Stimulated activated naive CD4-positive, alpha-beta T cell treated with Interleukin-2 at 50 U/mL for 16 hours (primary cell): ENCODE data around the gene HOXA4.

ENCODE experiments used
- DNase-seq: peaks from one replicate; lab custom pipeline; 2025; lab: John Stamatoyannopoulos, UW

The HOXA4 gene

DNA sequence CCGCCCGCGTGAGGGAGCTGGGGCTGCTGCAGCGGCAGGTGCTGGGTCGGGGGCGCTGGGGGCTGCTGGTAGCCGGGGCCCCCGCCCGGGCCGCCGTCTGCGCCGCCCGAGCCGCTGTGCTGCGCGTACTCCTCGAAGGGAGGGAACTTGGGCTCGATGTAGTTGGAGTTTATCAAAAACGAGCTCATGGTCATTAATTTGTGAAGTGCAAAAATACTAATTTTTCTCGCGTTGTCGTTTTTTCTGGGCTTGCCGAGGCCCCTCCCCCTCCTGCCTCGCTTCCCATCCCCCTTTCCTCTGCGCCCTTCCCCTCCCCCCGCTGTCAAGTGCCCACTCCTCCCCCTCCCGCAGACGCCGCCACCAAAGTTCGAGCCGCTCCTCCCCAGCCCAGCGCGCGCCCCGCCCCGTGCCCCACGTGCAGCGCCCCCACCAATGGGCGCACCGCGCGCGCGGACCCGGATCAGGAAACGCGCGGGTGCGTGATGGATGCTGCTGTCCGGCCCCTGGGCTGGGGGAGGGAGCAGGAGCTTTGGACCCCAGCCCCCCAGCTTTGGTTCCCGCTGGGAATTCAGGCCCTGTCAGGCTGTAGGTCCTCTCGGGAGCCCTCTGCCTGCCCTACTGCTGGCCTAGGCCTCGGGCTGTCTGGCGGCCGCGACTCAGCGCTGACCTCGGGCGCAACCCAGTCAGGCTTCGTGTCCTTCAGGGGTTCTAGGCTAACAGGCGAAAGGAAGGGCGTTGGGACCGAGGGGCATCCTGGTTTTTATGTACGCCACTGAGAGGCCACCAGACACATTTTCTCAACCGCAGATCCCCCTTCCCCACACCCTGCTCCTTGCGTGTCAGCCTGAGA, at the start of gene HOXA4:
TSS of gene HOXA4 (minus strand) at position 218 of the 850 bp plus-strand sequence. CDS start at position 194, 24 bp downstream.
- DNase-seq = peak; percentile 74

- peak; percentile 36 for DNase-seq
Observed at GRCh38 chr7:27179503-27180430, 49.2 kb upstream of the HOXA4 start.

DNA sequence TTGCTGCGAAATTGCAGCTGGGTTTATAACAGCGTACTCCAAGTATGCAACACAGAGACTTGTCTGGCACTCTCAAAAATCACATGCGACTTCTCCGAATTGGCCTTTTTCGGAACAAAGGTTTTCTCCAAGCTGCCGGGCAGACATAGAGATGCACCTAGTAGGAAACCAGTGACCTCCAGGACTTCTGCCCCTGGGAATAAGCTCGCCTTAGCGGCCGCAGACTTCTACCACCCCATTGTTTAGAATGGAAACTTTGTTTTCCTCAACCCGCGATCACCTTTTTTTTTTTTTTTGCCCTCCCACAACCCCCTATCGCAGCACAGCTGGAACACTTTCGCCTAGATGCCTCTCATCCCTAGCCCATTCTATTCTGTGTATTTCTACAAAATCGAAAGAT, 48.5 kb upstream of the HOXA4 start:
- DNase-seq = no peak

DNA sequence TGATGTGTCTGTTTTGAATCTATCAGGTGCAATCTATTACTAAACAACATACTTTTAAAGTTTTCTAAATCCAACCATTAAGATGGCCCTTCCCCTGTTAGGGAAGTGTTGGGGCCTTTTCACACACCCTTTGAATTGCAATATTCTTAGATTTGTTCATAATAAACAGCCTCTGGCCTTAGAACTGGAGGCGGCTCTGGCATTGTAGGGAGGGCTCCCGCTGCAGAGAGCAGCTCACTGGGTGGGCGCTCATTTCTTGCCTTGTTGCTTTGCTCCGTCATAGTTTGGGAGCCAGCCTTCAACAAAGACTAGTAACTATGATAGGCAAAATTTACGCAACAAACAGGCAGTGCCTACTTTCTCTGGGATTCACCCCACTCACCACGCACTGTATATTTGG, 47.8 kb upstream of the HOXA4 start:
- DNase-seq = no peak

DNA sequence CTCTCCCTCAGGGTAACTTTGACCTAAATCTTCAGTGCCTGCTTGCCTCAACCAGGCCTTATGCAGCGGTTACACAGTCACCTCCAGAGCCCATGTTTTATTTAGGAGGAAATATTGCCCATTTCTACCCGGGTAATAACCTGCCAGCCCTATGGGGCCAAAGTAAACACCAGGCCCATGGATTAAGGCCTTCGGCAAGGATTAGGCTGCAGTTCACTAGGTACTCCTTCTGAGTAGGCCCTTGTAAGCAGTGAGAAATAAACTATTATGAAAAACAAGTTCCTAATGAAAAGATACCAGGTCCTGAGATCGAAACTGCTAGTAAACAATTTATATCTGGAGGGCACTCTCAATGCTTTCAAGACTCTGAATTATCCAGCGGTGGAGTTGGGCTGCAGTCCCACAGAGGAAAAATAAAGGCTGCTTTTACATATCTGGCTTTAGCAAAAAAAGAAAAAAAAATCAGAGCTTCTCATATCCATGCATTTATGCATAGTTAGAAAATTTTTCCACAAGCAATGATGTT, 47.3 kb upstream of the HOXA4 start:
- no peak for DNase-seq

GRCh38 chr7:27176962-27177794, 46.6 kb upstream of the HOXA4 start:
- no peak for DNase-seq

GRCh38 chr7:27176524-27176845, 45.9 kb upstream of the HOXA4 start:
- no peak for DNase-seq

DNA sequence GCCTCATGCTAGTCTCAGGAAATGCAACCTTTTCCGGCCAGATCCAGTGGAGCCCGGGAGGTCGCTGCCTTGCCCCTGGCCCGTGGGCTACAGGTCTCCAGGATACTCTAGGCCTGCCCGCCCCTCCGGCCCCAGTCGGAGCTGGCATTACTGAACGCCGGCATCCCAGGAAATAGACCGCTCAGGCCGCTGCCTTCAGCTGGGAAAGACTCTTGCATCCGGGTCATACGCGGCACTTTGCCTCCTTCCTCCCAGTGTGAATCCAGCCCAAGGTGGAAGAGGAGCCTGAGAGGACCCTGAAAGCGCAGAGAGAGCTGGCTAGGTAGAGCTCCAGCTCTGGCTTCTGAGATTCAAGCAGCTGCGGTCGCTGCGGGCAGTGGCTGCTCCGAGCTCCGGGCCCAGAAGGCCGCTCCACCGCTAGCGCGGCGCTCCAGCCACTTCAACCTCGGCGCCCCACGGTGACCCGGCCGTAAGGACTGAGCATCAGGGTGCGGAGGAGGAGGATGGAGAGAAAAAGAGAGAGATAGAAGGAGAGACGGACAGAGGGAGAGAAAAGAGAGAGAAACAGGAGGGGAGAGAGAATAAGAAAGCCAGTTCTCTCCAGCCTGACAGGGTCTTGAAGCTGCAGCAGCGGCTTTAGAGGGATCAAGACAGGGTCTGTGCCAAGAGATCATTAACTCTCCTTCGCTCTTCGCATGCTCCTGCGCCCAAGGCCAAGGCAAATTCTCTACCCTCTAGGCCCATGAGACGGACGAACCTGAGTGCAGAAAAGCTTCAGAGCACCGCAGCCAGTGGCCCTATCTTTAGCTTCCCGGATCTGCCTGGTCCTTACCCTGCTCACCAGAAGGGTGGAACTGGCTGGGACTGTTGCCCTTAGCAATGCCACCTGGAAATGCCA, 45.3 kb upstream of the HOXA4 start:
- DNase-seq = no peak

DNA sequence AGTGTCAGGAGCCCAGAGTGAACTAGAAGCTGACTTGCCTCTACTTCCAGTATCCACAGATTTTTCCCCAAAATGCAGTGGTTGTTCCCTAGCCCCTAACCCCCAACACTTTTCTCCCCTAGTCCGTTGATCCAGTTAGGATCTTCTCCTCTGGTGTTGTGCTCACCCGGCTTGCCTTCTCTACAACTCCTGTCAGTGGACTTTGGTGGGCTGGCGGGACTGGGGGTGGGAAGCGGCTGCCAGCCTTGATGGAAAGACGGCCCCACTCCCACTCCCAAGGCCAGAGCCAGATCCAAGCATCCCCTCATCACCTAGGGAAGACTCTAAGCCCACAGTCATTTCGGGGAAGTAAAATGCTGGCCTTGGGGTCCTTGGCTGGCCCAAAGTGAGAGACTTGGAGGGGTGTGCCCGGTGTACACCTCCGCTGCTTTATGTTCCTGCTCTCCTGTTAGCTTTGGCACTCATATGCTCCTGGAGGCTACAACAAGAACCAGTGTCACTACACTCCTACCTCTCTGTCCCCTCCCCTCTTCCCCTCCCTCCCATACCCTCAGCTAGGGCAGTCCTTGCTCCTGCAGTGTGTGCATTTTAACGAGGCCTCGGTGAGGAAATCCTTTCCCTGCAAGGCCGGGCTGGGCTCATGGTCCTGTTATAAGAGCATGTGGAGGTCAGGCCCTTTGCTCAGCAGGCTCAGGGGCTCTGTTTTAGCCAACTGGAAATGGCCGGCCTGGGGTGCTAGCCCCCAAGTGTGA, 44.5 kb upstream of the HOXA4 start:
- DNase-seq = no peak

- no peak for DNase-seq
Observed at GRCh38 chr7:27173956-27174873, 43.7 kb upstream of the HOXA4 start, which contains the start of gene HOXA10. Gene HOXA10 (minus strand): TSS chr7:27174320. CDS start chr7:27174306, 14 bp downstream.

- no peak for DNase-seq
Observed at GRCh38 chr7:27173511-27173955, 43.0 kb upstream of the HOXA4 start.

- DNase-seq = no peak
Observed at GRCh38 chr7:27172823-27173510, 42.4 kb upstream of the HOXA4 start.

DNA sequence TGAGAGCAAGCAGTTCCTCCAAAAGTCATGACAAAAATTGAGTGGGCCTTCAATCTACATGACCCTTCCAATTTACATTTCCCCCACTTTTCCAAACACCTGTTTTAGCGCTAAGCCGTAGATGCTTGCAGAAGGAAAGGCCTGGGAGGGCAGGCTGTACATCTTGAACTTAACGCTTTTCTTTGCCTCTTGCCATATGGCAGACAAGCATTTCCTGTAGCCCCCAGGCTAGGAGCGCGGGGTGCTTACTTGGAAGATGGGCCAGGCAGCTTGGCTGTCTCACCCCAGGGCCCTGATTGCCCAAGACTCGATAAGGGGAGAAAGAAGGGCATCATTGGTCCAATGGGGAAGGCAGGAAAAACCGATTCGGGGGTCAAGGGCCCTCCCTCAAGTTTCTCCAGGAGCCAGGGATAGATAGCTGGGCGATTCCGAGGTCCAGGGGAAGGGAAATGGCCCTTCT, 41.8 kb upstream of the HOXA4 start:
- no peak for DNase-seq

DNA sequence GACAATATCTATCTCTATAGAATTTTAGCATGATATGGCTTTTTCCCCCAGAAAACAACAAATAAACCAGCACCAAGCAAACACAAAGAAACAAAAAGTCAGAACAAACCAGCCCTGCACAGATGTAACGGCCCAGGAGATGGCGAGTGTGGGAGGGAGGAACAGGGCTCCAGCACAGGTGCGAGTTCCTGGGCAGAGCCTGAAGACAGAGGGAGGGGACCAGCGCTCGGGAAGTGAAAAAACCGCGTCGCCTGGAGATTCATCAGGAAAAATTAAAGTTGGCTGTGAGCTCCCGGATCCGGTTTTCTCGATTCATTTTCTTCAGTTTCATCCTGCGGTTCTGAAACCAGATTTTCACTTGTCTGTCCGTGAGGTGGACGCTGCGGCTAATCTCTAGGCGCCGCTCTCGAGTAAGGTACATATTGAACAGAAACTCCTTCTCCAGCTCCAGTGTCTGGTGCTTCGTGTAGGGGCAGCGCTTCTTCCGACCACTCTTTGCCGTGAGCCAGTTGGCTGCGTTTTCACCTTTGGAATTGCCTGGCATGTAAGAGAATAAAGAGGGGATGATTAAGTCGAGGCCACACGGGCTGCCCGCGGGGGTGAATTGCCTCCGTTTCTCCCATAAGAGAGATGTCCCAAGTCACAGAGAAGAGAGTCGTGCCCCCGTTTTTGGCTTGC, 41.2 kb upstream of the HOXA4 start:
- no peak for DNase-seq

- no peak for DNase-seq
Observed at GRCh38 chr7:27171325-27171636, 40.7 kb upstream of the HOXA4 start.

- DNase-seq = no peak
Observed at GRCh38 chr7:27170426-27171324, 40.1 kb upstream of the HOXA4 start.
